Measurements from ENCODE around the gene INF2. TPM values are rescaled to one million over a fixed set of nuclear protein-coding genes. Genes with fewer than 3 reads are reported as not detected.

INF2 gene
- total and polyA plus RNA-seq, 2 donors (not counting 3 experiments of a cell fraction or from before 2014, with no cell fraction given): 55.3 to 124 TPM

DNA sequence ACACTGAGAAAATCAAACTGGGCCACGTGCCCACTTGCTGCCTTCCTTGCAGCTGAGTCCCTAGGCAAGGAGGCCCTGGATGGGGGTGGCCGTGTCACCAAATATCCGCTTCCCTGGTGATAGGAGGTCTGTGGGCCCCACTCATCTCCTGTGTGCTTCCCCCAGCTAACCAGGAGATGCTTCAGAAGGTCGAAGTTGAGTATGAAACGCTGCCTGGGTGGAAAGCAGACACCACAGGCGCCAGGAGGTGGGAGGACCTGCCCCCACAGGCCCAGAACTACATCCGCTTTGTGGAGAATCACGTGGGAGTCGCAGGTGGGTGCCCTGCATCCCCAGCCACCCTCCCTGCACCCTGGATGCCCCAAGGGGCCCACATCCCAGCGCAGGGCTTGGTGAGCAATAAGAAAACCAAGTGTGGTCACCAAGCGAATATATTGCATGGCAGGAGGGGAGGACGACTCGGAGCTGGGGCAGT lies 56.7 kb downstream of the INF2 start:
- Histone ChIP-seq H3K4me3 (replicated peaks in 1 of 3; ENCODE audit: insufficient read depth in 1 of 3, low read depth in 1 of 3, low read length in 3 of 3) (no peak overlapping the region), H3K9me3 (replicated peaks; ENCODE audit: control insufficient read depth, insufficient read depth, low read length) (no peaks in the 10 kb centered on the region), H3K27ac (ENCODE audit: insufficient read depth, low read depth, low read length) (no peak overlapping the region), H3K9me1 (replicated peaks; ENCODE audit: control insufficient read depth, extremely low read depth, insufficient read depth, low read length) (no peaks in the 10 kb centered on the region), H2AFZ (ENCODE audit: low read depth, low read length) (no peak overlapping the region), H3K4me2 (ENCODE audit: insufficient read depth, low read length) (no peak overlapping the region), H3K9ac (replicated peaks; ENCODE audit: extremely low read depth, insufficient read depth, low read length) (no peak overlapping the region), H3K79me2 (ENCODE audit: control insufficient read depth, insufficient read depth, low read length) (no peaks in the 10 kb centered on the region), H4K20me1 (replicated peaks; ENCODE audit: control insufficient read depth, extremely low read depth, insufficient read depth, low read length) (no peaks in the 10 kb centered on the region), H3K36me3 (ENCODE audit: control insufficient read depth in 2 of 2, extremely low read depth in 1 of 2, insufficient read depth in 2 of 2, low read length in 2 of 2) (no peaks in the 10 kb centered on the region), H3K27me3 (ENCODE audit: control insufficient read depth in 2 of 2, insufficient read depth in 2 of 2, low read length in 2 of 2) (no peaks in the 10 kb centered on the region), H3K4me1 (ENCODE audit: control insufficient read depth, extremely low read depth, insufficient read depth, low read length) (no peaks in the 10 kb centered on the region)
- ChIA-PET POLR2A (no interaction called here), CTCF (no interaction called here)
- no TSS peak for BruUV-seq (replicated peaks)
- intact Hi-C loops (cut with micrococcal nuclease) (no loop called here), dilution Hi-C loops (cut with MboI; ENCODE audit: extremely low pct_ligation_motif_present, low sequenced_read_pairs) (no loop called here)
- TF ChIP-seq JUN (IDR thresholded peaks at IDR 0.05; ENCODE audit: borderline replicate concordance, insufficient read depth, insufficient read length, low read depth) (no peak), MYC (IDR thresholded peaks at IDR 0.05; ENCODE audit: low read depth, low read length) (no peak), EZH2 (IDR thresholded peaks at IDR 0.05; ENCODE audit: borderline replicate concordance, low read depth, low read length, severe bottlenecking) (no peak), POLR2AphosphoS5 (IDR thresholded peaks at IDR 0.05; ENCODE audit: insufficient read depth, low read depth, low read length) (no peak), GATA2 (IDR thresholded peaks at IDR 0.05; ENCODE audit: insufficient read depth, insufficient read length, low read depth, low read length) (no peak), FOS (IDR thresholded peaks at IDR 0.05; ENCODE audit: borderline replicate concordance, insufficient read depth, low read length) (no peak), POLR2A (IDR thresholded peaks at IDR 0.05; ENCODE audit: low read depth, low read length) (no peak)
- TF ChIP-seq, protein P1, sequence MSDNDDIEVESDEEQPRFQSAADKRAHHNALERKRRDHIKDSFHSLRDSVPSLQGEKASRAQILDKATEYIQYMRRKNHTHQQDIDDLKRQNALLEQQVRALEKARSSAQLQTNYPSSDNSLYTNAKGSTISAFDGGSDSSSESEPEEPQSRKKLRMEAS (IDR thresholded peaks at IDR 0.05; ENCODE audit: insufficient read depth, insufficient read length): no peak
- TF ChIP-seq, protein P2, sequence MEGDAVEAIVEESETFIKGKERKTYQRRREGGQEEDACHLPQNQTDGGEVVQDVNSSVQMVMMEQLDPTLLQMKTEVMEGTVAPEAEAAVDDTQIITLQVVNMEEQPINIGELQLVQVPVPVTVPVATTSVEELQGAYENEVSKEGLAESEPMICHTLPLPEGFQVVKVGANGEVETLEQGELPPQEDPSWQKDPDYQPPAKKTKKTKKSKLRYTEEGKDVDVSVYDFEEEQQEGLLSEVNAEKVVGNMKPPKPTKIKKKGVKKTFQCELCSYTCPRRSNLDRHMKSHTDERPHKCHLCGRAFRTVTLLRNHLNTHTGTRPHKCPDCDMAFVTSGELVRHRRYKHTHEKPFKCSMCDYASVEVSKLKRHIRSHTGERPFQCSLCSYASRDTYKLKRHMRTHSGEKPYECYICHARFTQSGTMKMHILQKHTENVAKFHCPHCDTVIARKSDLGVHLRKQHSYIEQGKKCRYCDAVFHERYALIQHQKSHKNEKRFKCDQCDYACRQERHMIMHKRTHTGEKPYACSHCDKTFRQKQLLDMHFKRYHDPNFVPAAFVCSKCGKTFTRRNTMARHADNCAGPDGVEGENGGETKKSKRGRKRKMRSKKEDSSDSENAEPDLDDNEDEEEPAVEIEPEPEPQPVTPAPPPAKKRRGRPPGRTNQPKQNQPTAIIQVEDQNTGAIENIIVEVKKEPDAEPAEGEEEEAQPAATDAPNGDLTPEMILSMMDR (IDR thresholded peaks at IDR 0.05; ENCODE audit: extremely low read depth in 1 of 2, insufficient read depth in 1 of 2, low read depth in 1 of 2, low read length in 2 of 2): no peak
- DNase-seq (ENCODE audit: low read depth, low spot score) (no peak), FAIRE-seq (no peak)

All from endothelial cell of umbilical vein (primary cell).